Measurements from ENCODE around the gene GCA.

DNA sequence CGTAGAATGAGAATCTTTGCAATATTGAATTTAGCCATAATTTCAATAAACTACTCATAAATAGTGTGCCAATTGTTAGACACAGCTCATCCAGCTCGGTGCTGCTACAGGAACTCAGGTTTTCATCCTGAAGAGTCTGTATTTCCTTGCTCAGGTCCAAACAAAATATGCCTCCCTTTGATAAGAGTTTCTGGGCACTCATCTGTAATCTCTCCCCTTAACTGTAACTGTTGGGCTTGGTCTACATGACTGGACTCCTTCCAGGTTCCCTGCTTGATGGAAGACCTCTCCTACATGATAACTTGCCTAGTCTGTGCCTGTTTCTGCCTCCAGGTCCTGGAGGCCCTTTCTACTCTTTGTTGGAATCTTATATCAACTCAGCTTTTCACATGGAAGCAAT is 57.9 kb downstream of the GCA start:
- TF ChIP-seq CTCF (IDR thresholded peaks at IDR 0.05; ENCODE audit: low read depth, low read length, missing input control) (no peak), YY1 (IDR thresholded peaks at IDR 0.05) (no peak), REST (IDR thresholded peaks at IDR 0.05) (no peak)

All from liver (tissue), 2 donors.